ENCODE measurements around the gene MGAT2. TPM values are rescaled to one million over a fixed set of nuclear protein-coding genes. Genes with fewer than 3 reads are reported as not detected.
"Not testable (repeated sequence)": the region's sequence is repeated elsewhere in the genome, so short reads cannot be mapped to it uniquely, and the experiment has no call there.

MGAT2 gene
- total and polyA plus RNA-seq, 2 experiments from 2014 or later, result 53.5 to 81.3 TPM

- DNase-seq (ENCODE audit: low spot score), result peak; percentile 82
- H3K9me2 ChIP-seq (replicated peaks; ENCODE audit: insufficient read depth), result no peaks in the 10 kb centered on the region
- no peaks in the 10 kb centered on the region for H4K20me1 ChIP-seq (ENCODE audit: insufficient read depth, poor library complexity, severe bottlenecking)
- peaks cover 31% of the 10 kb centered on the region for H3K4me1 ChIP-seq (ENCODE audit: insufficient read depth)
- H3K4me3 ChIP-seq, result no peak overlapping the region
- WGBS (ENCODE audit: low lambda C conversion rate, missing lambda C conversion rate), result 41% methylated on average over 8 of the region's 8 CpGs
- H3K27me3 ChIP-seq, result no peaks in the 10 kb centered on the region
- no peaks in the 10 kb centered on the region for H3K36me3 ChIP-seq (replicated peaks; ENCODE audit: insufficient read depth, low read depth)
- H3K27ac ChIP-seq, result peak overlapping the region; percentile 63
- TF ChIP-seq CTCF (IDR thresholded peaks at IDR 0.05; ENCODE audit: poor library complexity) (no peak), EZH2 (IDR thresholded peaks at IDR 0.05; ENCODE audit: borderline replicate concordance) (no peak), EZH2phosphoT487 (IDR thresholded peaks at IDR 0.05; ENCODE audit: low read depth, severe bottlenecking, unreplicated experiment) (no peak)
- no peak overlapping the region for H2AFZ ChIP-seq
- H3K9me3 ChIP-seq (ENCODE audit: low read depth), result no peaks in the 10 kb centered on the region
- H3K79me2 ChIP-seq, result peaks cover 65% of the 10 kb centered on the region
- peak overlapping the region; percentile 61 for H3K4me2 ChIP-seq
Measured at GRCh38 chr14:49641697-49642129, 21.1 kb downstream of the MGAT2 start.

- Histone ChIP-seq H4K20me1 (ENCODE audit: insufficient read depth, poor library complexity, severe bottlenecking) (no peaks in the 10 kb centered on the region), H3K4me2 (peak overlapping the region; percentile 61), H3K79me2 (peaks cover 64% of the 10 kb centered on the region), H3K36me3 (replicated peaks; ENCODE audit: insufficient read depth, low read depth) (no peaks in the 10 kb centered on the region), H2AFZ (no peak overlapping the region), H3K9me2 (replicated peaks; ENCODE audit: insufficient read depth) (no peaks in the 10 kb centered on the region), H3K9me3 (ENCODE audit: low read depth) (no peaks in the 10 kb centered on the region), H3K4me3 (no peak overlapping the region), H3K4me1 (ENCODE audit: insufficient read depth) (peaks cover 30% of the 10 kb centered on the region), H3K27ac (peak overlapping the region; percentile 58), H3K27me3 (no peaks in the 10 kb centered on the region)
- DNase-seq (ENCODE audit: low spot score), result no peak
- TF ChIP-seq EZH2 (IDR thresholded peaks at IDR 0.05; ENCODE audit: borderline replicate concordance) (no peak), CTCF (IDR thresholded peaks at IDR 0.05; ENCODE audit: poor library complexity) (no peak), EZH2phosphoT487 (IDR thresholded peaks at IDR 0.05; ENCODE audit: low read depth, severe bottlenecking, unreplicated experiment) (no peak)
Measured at GRCh38 chr14:49642163-49642562, 21.6 kb downstream of the MGAT2 start.

GRCh38 chr14:49653508-49653907 lies 32.9 kb downstream of the MGAT2 start:
- no peaks in the 10 kb centered on the region for H3K9me2 ChIP-seq (replicated peaks; ENCODE audit: insufficient read depth)
- TF ChIP-seq EZH2 (IDR thresholded peaks at IDR 0.05; ENCODE audit: borderline replicate concordance), result no peak
- TF ChIP-seq CTCF (IDR thresholded peaks at IDR 0.05; ENCODE audit: poor library complexity), result no peak
- no peak for TF ChIP-seq EZH2phosphoT487 (IDR thresholded peaks at IDR 0.05; ENCODE audit: low read depth, severe bottlenecking, unreplicated experiment)
- peaks cover 5% of the 10 kb centered on the region for H3K79me2 ChIP-seq
- no peak overlapping the region for H3K4me2 ChIP-seq
- H3K27ac ChIP-seq, result no peak overlapping the region
- WGBS (ENCODE audit: low lambda C conversion rate, missing lambda C conversion rate), result 95% methylated on average over 6 of the region's 6 CpGs
- H3K36me3 ChIP-seq (replicated peaks; ENCODE audit: insufficient read depth, low read depth), result no peaks in the 10 kb centered on the region
- H3K4me1 ChIP-seq (ENCODE audit: insufficient read depth), result no peaks in the 10 kb centered on the region
- H2AFZ ChIP-seq, result no peak overlapping the region
- no peaks in the 10 kb centered on the region for H3K9me3 ChIP-seq (ENCODE audit: low read depth)
- no peaks in the 10 kb centered on the region for H4K20me1 ChIP-seq (ENCODE audit: insufficient read depth, poor library complexity, severe bottlenecking)
- no peak overlapping the region for H3K4me3 ChIP-seq
- H3K27me3 ChIP-seq, result no peaks in the 10 kb centered on the region
- DNase-seq (ENCODE audit: low spot score), result no peak

GRCh38 chr14:49654511-49654910 lies 33.9 kb downstream of the MGAT2 start:
- TF ChIP-seq EZH2 (IDR thresholded peaks at IDR 0.05; ENCODE audit: borderline replicate concordance) (no peak), EZH2phosphoT487 (IDR thresholded peaks at IDR 0.05; ENCODE audit: low read depth, severe bottlenecking, unreplicated experiment) (no peak), CTCF (IDR thresholded peaks at IDR 0.05; ENCODE audit: poor library complexity) (no peak)
- Histone ChIP-seq H3K79me2 (peaks cover 5% of the 10 kb centered on the region), H3K27ac (no peak overlapping the region), H3K9me2 (replicated peaks; ENCODE audit: insufficient read depth) (no peaks in the 10 kb centered on the region), H3K4me1 (ENCODE audit: insufficient read depth) (no peaks in the 10 kb centered on the region), H3K9me3 (ENCODE audit: low read depth) (no peaks in the 10 kb centered on the region), H2AFZ (no peak overlapping the region), H3K4me2 (no peak overlapping the region), H3K4me3 (no peak overlapping the region), H4K20me1 (ENCODE audit: insufficient read depth, poor library complexity, severe bottlenecking) (no peaks in the 10 kb centered on the region), H3K27me3 (no peaks in the 10 kb centered on the region), H3K36me3 (replicated peaks; ENCODE audit: insufficient read depth, low read depth) (no peaks in the 10 kb centered on the region)
- WGBS (ENCODE audit: low lambda C conversion rate, missing lambda C conversion rate), result 98% methylated on average over 3 of the region's 3 CpGs
- no peak for DNase-seq (ENCODE audit: low spot score)

GRCh38 chr14:49657500-49657899 lies 36.9 kb downstream of the MGAT2 start:
- H3K27ac ChIP-seq; H3K4me3 ChIP-seq; H3K4me1 ChIP-seq (ENCODE audit: insufficient read depth); DNase-seq (ENCODE audit: low spot score); H3K27me3 ChIP-seq; H3K36me3 ChIP-seq (replicated peaks; ENCODE audit: insufficient read depth, low read depth); H3K9me2 ChIP-seq (replicated peaks; ENCODE audit: insufficient read depth); H4K20me1 ChIP-seq (ENCODE audit: insufficient read depth, poor library complexity, severe bottlenecking); H3K9me3 ChIP-seq (ENCODE audit: low read depth); H2AFZ ChIP-seq; H3K4me2 ChIP-seq; H3K79me2 ChIP-seq: not testable (repeated sequence)
- WGBS (ENCODE audit: low lambda C conversion rate, missing lambda C conversion rate), result 93% methylated on average over 5 of the region's 6 CpGs

All from hepatocyte (in vitro differentiated cells).